Measurements from ENCODE around the gene SLC2A5. TPM values are rescaled to one million over a fixed set of nuclear protein-coding genes. Genes with fewer than 3 reads are reported as not detected.

The SLC2A5 gene
- total RNA-seq, 1 donor from 2014 or later = not detected

DNA sequence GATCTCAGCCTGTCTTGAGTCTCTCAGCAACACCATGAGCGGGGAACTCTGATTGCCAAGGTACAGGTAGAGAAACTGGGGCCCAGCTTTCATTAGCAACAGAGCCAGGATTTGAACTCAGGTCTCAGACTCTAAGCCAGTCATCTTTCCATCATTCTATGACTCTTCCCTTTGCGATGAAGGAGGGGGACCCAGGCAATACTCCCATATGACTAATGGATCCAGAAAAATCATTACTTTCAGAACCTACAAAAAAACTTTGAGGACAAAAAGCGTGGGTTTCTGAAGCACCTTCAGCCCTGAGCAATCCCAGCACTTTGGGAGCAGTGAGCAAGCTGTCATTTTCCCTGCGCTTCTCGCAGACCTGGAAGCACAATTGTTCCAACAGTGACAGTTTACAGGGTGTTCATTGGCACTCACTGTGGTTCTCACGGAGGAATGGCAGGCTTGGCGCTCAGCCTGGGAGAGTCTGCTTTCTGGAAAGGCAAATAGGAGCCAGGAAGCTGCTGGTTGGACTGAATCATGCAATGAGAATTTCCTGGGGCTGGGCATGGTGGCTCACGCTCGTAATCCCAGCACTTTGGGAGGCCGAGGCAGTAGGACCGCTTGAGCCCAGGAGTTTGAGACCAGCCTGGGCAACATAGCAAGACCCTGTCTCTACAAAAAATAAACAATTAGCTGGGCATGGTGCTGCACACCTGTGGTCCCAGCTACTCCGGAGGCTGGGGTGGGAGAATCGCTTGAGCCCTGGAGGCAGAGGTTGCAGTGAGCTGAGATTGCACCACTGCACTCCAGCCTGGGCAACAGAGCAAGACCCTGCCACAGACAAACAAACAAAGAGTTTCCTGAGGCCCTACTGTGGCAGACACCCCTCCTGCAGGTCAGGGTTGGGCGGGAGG, 83.3 kb downstream of the SLC2A5 start:
- no peak for DNase-seq
- Mint-ChIP-seq H3K27ac (peak overlapping the region; percentile 95), H3K36me3 (ENCODE audit: low read depth) (no peaks in the 10 kb centered on the region), H3K9me3 (peaks cover under 1% of the 10 kb centered on the region), H3K4me3 (peak overlapping the region; percentile 81), H3K27me3 (no peaks in the 10 kb centered on the region), H3K4me1 (peaks cover 46% of the 10 kb centered on the region)
- intact Hi-C loops (cut with micrococcal nuclease) = loop anchor here (5.0 kb wide), 2 partner anchors 39 to 114 kb away; partner anchors contain the start of gene CA6

Other genes with a start within 250 kb of the SLC2A5 start
- gene ENO1, start 190.9 kb downstream of the SLC2A5 start, total RNA-seq = 3,899 and 3,999 TPM in 2 replicates
- 1.0 and 1.3 TPM in 2 replicates for gene CA6, start 123.8 kb downstream of the SLC2A5 start, total RNA-seq
- not detected in 2 replicates for gene SLC2A7, start 43.2 kb downstream of the SLC2A5 start, total RNA-seq
- gene GPR157, start 59.5 kb upstream of the SLC2A5 start, total RNA-seq = 2.1 and 4.6 TPM in 2 replicates
- 17.4 and 17.7 TPM in 2 replicates for gene H6PD, start 165.1 kb upstream of the SLC2A5 start, total RNA-seq
- gene SPSB1, start 223.3 kb upstream of the SLC2A5 start, total RNA-seq = 4.8 and 6.2 TPM in 2 replicates

Measured in activated CD4-positive, alpha-beta T cell treated with anti-CD3 and anti-CD28 coated beads, Interleukin-2, amount 10 ng/mL, durations not matched to agents 24 days and 14 days (primary cell).